Measurements from ENCODE around the gene TRIO.
A peak's percentile ranks its signal among the peaks of the same experiment; 100 is the strongest.

Gene TRIO

GRCh38 chr5:14174230-14174636 is 31.1 kb downstream of the TRIO start:
- no peak overlapping the region for H3K9ac ChIP-seq (ENCODE audit: low read length)
- H3K27me3 ChIP-seq (ENCODE audit: control insufficient read depth in 1 of 2, insufficient read depth in 2 of 2, low read length in 2 of 2) = no peaks in the 10 kb centered on the region
- no peak overlapping the region for H3K4me3 ChIP-seq (ENCODE audit: low read depth in 1 of 2, low read length in 2 of 2)
- peaks cover 62% of the 10 kb centered on the region for H3K4me1 ChIP-seq (ENCODE audit: insufficient read depth, low read length)
- H3K36me3 ChIP-seq (ENCODE audit: insufficient read depth, low read length) = no peaks in the 10 kb centered on the region
- no peak overlapping the region for H3K27ac ChIP-seq (ENCODE audit: low read depth, low read length)
- no peaks in the 10 kb centered on the region for H3K9me3 ChIP-seq (ENCODE audit: low read length)

DNA sequence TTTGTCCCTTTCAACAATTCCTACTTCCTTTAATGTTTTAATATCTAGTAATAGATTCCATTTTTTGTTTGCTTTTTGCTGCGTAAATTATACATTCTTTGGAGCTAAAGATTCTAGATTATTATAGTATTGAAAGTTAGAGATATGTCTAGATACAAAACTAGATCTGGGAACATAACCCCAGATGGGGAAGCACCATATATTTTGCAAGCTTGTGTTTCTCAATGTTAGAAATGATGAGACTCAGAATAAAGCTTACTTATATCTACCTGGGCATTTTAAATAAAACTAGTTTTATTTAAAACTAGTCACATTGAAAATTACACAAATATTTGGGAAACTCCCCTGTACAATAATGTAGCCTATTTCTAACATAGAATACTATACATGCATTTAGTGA is 32.2 kb downstream of the TRIO start:
- Histone ChIP-seq H3K9ac (ENCODE audit: low read length) (no peak overlapping the region), H3K4me1 (ENCODE audit: insufficient read depth, low read length) (peaks cover 65% of the 10 kb centered on the region), H3K9me3 (ENCODE audit: low read length) (no peaks in the 10 kb centered on the region), H3K4me3 (ENCODE audit: low read depth in 1 of 2, low read length in 2 of 2) (no peak overlapping the region), H3K27me3 (ENCODE audit: control insufficient read depth in 1 of 2, insufficient read depth in 2 of 2, low read length in 2 of 2) (no peaks in the 10 kb centered on the region), H3K27ac (ENCODE audit: low read depth, low read length) (no peak overlapping the region), H3K36me3 (ENCODE audit: insufficient read depth, low read length) (no peaks in the 10 kb centered on the region)

GRCh38 chr5:14176888-14177287 is 33.7 kb downstream of the TRIO start:
- no peaks in the 10 kb centered on the region for H3K27me3 ChIP-seq (ENCODE audit: control insufficient read depth in 1 of 2, insufficient read depth in 2 of 2, low read length in 2 of 2)
- no peaks in the 10 kb centered on the region for H3K9me3 ChIP-seq (ENCODE audit: low read length)
- H3K9ac ChIP-seq (ENCODE audit: low read length) = no peak overlapping the region
- no peak overlapping the region for H3K27ac ChIP-seq (ENCODE audit: low read depth, low read length)
- peaks cover 62% of the 10 kb centered on the region for H3K4me1 ChIP-seq (ENCODE audit: insufficient read depth, low read length)
- no peaks in the 10 kb centered on the region for H3K36me3 ChIP-seq (ENCODE audit: insufficient read depth, low read length)
- no peak overlapping the region for H3K4me3 ChIP-seq (ENCODE audit: low read depth in 1 of 2, low read length in 2 of 2)

DNA sequence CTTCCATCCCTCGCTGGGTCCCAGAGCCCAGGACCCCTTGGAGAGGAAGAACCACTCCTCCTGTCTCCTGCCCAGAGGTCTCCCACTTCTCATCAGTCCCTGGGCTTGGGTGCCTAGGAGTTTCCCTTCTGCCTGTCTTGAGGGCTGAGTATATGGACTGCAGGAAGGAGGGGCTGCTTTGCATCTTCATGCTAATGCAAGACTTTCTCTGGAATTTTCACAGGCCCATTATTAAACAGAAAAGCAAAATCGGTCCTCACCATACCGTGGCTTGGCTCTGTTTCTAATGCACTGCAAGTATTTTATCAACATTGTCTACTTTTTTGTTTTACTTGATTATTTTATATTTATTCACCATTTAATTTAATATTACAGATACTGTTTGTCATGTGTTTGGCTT is 34.5 kb downstream of the TRIO start:
- H3K27me3 ChIP-seq (ENCODE audit: control insufficient read depth in 1 of 2, insufficient read depth in 2 of 2, low read length in 2 of 2) = no peaks in the 10 kb centered on the region
- no peak overlapping the region for H3K27ac ChIP-seq (ENCODE audit: low read depth, low read length)
- no peaks in the 10 kb centered on the region for H3K9me3 ChIP-seq (ENCODE audit: low read length)
- no peak overlapping the region for H3K4me3 ChIP-seq (ENCODE audit: low read depth in 1 of 2, low read length in 2 of 2)
- peaks cover 64% of the 10 kb centered on the region for H3K4me1 ChIP-seq (ENCODE audit: insufficient read depth, low read length)
- H3K36me3 ChIP-seq (ENCODE audit: insufficient read depth, low read length) = no peaks in the 10 kb centered on the region
- no peak overlapping the region for H3K9ac ChIP-seq (ENCODE audit: low read length)

DNA sequence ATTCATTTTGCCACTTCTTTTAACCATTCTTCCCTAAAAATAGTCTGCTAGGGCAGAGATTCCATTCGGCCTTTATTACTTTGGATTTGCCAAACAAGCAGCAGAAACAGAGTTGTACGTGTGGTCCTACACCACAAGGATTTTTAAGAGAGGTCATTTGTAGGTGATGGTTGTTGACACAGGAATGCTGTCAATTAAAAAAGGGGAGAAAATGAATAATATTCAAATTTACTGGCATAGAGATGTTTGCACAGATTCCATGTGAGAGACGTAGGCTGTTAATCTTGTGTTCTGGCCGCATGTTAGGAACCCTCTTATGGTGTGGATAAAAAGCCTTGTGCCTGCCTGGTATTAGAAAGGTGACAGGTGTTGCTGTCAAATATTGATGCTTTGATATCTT is 34.9 kb downstream of the TRIO start:
- Histone ChIP-seq H3K4me1 (ENCODE audit: insufficient read depth, low read length) (peaks cover 65% of the 10 kb centered on the region), H3K27me3 (ENCODE audit: control insufficient read depth in 1 of 2, insufficient read depth in 2 of 2, low read length in 2 of 2) (no peaks in the 10 kb centered on the region), H3K27ac (ENCODE audit: low read depth, low read length) (no peak overlapping the region), H3K9ac (ENCODE audit: low read length) (no peak overlapping the region), H3K9me3 (ENCODE audit: low read length) (no peaks in the 10 kb centered on the region), H3K4me3 (ENCODE audit: low read depth in 1 of 2, low read length in 2 of 2) (no peak overlapping the region), H3K36me3 (ENCODE audit: insufficient read depth, low read length) (no peaks in the 10 kb centered on the region)

GRCh38 chr5:14178671-14179211 is 35.6 kb downstream of the TRIO start:
- Histone ChIP-seq H3K27me3 (ENCODE audit: control insufficient read depth in 1 of 2, insufficient read depth in 2 of 2, low read length in 2 of 2) (no peaks in the 10 kb centered on the region), H3K9me3 (ENCODE audit: low read length) (no peaks in the 10 kb centered on the region), H3K27ac (ENCODE audit: low read depth, low read length) (peak overlapping the region; percentile 52), H3K36me3 (ENCODE audit: insufficient read depth, low read length) (no peaks in the 10 kb centered on the region), H3K9ac (ENCODE audit: low read length) (no peak overlapping the region), H3K4me3 (ENCODE audit: low read depth in 1 of 2, low read length in 2 of 2) (peak overlapping the region in 1 of 2 donors; percentile 28), H3K4me1 (ENCODE audit: insufficient read depth, low read length) (peaks cover 65% of the 10 kb centered on the region)

DNA sequence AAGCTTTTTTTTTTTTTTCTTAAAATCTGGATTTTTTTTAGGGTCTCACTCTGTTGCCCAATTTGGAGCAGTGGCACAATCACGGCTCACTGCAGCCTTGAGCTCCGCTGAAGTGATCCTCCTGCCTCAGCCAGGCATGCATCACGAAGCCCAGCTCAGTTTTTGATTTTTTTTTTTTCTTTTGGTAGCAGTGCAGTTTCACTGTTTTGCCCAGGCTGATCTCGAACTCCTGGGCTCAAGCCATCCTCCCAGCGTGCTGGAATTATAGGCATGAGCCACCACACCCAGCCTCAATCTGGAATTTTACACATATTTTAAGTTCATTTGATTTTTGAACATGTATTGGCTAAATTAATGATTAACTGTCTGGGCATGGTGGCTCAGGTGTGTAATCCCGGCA is 36.3 kb downstream of the TRIO start:
- H3K4me3 ChIP-seq (ENCODE audit: low read depth in 1 of 2, low read length in 2 of 2) = no peak overlapping the region
- H3K9ac ChIP-seq (ENCODE audit: low read length) = no peak overlapping the region
- H3K27ac ChIP-seq (ENCODE audit: low read depth, low read length) = no peak overlapping the region
- no peaks in the 10 kb centered on the region for H3K9me3 ChIP-seq (ENCODE audit: low read length)
- peaks cover 65% of the 10 kb centered on the region for H3K4me1 ChIP-seq (ENCODE audit: insufficient read depth, low read length)
- H3K27me3 ChIP-seq (ENCODE audit: control insufficient read depth in 1 of 2, insufficient read depth in 2 of 2, low read length in 2 of 2) = no peaks in the 10 kb centered on the region
- no peaks in the 10 kb centered on the region for H3K36me3 ChIP-seq (ENCODE audit: insufficient read depth, low read length)

DNA sequence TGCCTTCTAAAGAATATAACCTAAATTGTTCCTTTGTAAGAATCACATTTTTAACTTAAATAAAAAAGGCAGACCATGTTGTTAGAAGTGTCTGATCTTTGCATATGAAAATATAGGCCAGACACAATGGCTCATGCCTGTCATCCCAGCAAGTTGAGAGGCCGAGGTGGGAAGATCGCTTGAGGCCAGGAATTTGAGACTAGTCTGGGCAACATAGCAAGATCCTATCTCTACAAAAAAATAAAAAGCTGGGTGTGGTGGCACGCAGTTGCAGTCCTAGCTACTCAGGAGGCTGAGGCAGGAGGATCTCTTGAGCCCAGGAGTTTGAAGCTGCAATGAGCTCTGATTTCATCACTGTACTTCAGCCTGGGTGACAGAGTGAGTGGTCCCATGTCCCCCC is 37.3 kb downstream of the TRIO start:
- no peak overlapping the region for H3K27ac ChIP-seq (ENCODE audit: low read depth, low read length)
- H3K27me3 ChIP-seq (ENCODE audit: control insufficient read depth in 1 of 2, insufficient read depth in 2 of 2, low read length in 2 of 2) = no peaks in the 10 kb centered on the region
- peaks cover 74% of the 10 kb centered on the region for H3K4me1 ChIP-seq (ENCODE audit: insufficient read depth, low read length)
- no peaks in the 10 kb centered on the region for H3K36me3 ChIP-seq (ENCODE audit: insufficient read depth, low read length)
- no peak overlapping the region for H3K4me3 ChIP-seq (ENCODE audit: low read depth in 1 of 2, low read length in 2 of 2)
- H3K9me3 ChIP-seq (ENCODE audit: low read length) = no peaks in the 10 kb centered on the region
- no peak overlapping the region for H3K9ac ChIP-seq (ENCODE audit: low read length)

GRCh38 chr5:14181299-14181968 is 38.3 kb downstream of the TRIO start:
- Histone ChIP-seq H3K4me1 (ENCODE audit: insufficient read depth, low read length) (peaks cover 84% of the 10 kb centered on the region), H3K36me3 (ENCODE audit: insufficient read depth, low read length) (no peaks in the 10 kb centered on the region), H3K9me3 (ENCODE audit: low read length) (no peaks in the 10 kb centered on the region), H3K4me3 (ENCODE audit: low read depth in 1 of 2, low read length in 2 of 2) (no peak overlapping the region), H3K27me3 (ENCODE audit: control insufficient read depth in 1 of 2, insufficient read depth in 2 of 2, low read length in 2 of 2) (no peaks in the 10 kb centered on the region), H3K9ac (ENCODE audit: low read length) (no peak overlapping the region), H3K27ac (ENCODE audit: low read depth, low read length) (peak overlapping the region; percentile 41)

GRCh38 chr5:14182761-14183160 is 39.6 kb downstream of the TRIO start:
- H3K4me1 ChIP-seq (ENCODE audit: insufficient read depth, low read length) = peaks cover 84% of the 10 kb centered on the region
- no peaks in the 10 kb centered on the region for H3K27me3 ChIP-seq (ENCODE audit: control insufficient read depth in 1 of 2, insufficient read depth in 2 of 2, low read length in 2 of 2)
- no peak overlapping the region for H3K4me3 ChIP-seq (ENCODE audit: low read depth in 1 of 2, low read length in 2 of 2)
- no peak overlapping the region for H3K9ac ChIP-seq (ENCODE audit: low read length)
- H3K9me3 ChIP-seq (ENCODE audit: low read length) = no peaks in the 10 kb centered on the region
- peak overlapping the region; percentile 92 for H3K27ac ChIP-seq (ENCODE audit: low read depth, low read length)
- H3K36me3 ChIP-seq (ENCODE audit: insufficient read depth, low read length) = no peaks in the 10 kb centered on the region

DNA sequence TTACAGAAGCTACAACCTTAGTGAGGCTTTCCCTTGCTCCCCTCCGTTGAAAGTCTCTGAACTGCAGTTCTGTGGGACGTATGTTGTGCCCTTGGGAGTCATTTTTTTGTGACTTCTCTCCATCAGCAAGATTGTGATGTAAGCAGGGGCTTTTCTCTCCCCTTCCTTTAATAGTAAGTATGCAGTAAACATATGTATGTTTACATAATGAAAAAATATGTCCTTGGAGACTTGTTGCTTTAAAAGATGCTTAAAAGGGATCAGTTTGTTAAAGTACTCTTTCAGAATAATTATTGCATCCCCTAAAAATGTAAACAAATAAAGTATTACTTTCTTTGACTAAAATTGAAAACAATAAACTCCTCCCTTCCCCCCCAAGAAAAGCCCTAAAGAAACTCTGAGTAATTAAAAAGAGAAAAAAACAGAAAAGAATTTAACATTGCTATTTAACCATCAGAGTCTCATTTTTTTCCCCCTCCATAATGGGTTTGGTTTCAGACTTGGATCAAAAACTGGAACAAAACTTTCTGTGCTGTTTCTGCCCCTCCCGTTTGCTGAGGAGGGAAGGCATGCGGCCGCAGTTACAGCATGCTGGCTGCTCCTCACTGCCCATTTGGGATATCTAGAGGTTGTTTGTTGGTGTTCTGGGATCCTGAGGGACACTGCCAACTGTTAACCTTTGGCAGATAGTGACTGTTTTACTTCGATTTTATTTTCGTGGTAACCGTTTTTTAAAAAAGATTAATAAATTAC is 40.2 kb downstream of the TRIO start:
- Histone ChIP-seq H3K9ac (ENCODE audit: low read length) (peak overlapping the region; percentile 32), H3K4me3 (ENCODE audit: low read depth in 1 of 2, low read length in 2 of 2) (peak overlapping the region in 1 of 2 donors; percentile 45)

More for the DNA sequence above, 40.2 kb downstream of the TRIO start:
- no peaks in the 10 kb centered on the region for H3K27me3 ChIP-seq (ENCODE audit: control insufficient read depth in 1 of 2, insufficient read depth in 2 of 2, low read length in 2 of 2)
- peaks cover 82% of the 10 kb centered on the region for H3K4me1 ChIP-seq (ENCODE audit: insufficient read depth, low read length)
- no peaks in the 10 kb centered on the region for H3K36me3 ChIP-seq (ENCODE audit: insufficient read depth, low read length)
- peak overlapping the region; percentile 92 for H3K27ac ChIP-seq (ENCODE audit: low read depth, low read length)
- H3K9me3 ChIP-seq (ENCODE audit: low read length) = no peaks in the 10 kb centered on the region

Measured in muscle layer of colon (tissue), 2 donors.